ENCODE measurements around the gene FAM135A.

FAM135A gene

GRCh38 chr6:70531133-70531532 lies 117.8 kb downstream of the FAM135A start:
- Histone ChIP-seq H3K36me3 (ENCODE audit: insufficient read depth, low read length) (peaks cover 10% of the 10 kb centered on the region), H3K4me3 (ENCODE audit: low read depth, low read length, poor library complexity, severe bottlenecking) (no peak overlapping the region), H3F3A (ENCODE audit: insufficient read depth, low read length) (no peaks in the 10 kb centered on the region), H3K9me2 (ENCODE audit: low read depth, low read length) (no peaks in the 10 kb centered on the region), H4K20me1 (ENCODE audit: insufficient read depth, low read length) (no peaks in the 10 kb centered on the region), H2AFZ (ENCODE audit: low read length) (no peak overlapping the region), H3K9ac (ENCODE audit: low read length) (no peak overlapping the region), H3K27me3 (ENCODE audit: insufficient read depth, low read length) (no peaks in the 10 kb centered on the region), H3K4me2 (ENCODE audit: low read length) (no peak overlapping the region), H3K4me1 (ENCODE audit: insufficient read depth, low read length, severe bottlenecking) (no peaks in the 10 kb centered on the region), H3K9me3 (ENCODE audit: low read length) (no peaks in the 10 kb centered on the region), H3K27ac (ENCODE audit: low read depth, low read length, poor library complexity, severe bottlenecking) (no peak overlapping the region), H3K79me2 (ENCODE audit: insufficient read depth, low read length) (no peaks in the 10 kb centered on the region)
- TF ChIP-seq CTCF (IDR thresholded peaks at IDR 0.05; ENCODE audit: low read length) = no peak
- no peak for TF ChIP-seq EZH2 (IDR thresholded peaks at IDR 0.05; ENCODE audit: borderline replicate concordance, low read length)

- Histone ChIP-seq H3K4me3 (ENCODE audit: low read depth, low read length, poor library complexity, severe bottlenecking) (no peak overlapping the region), H3K9me3 (ENCODE audit: low read length) (no peaks in the 10 kb centered on the region), H3K9ac (ENCODE audit: low read length) (no peak overlapping the region), H3K4me1 (ENCODE audit: insufficient read depth, low read length, severe bottlenecking) (no peaks in the 10 kb centered on the region), H2AFZ (ENCODE audit: low read length) (no peak overlapping the region), H3K9me2 (ENCODE audit: low read depth, low read length) (no peaks in the 10 kb centered on the region), H3K27ac (ENCODE audit: low read depth, low read length, poor library complexity, severe bottlenecking) (no peak overlapping the region), H4K20me1 (ENCODE audit: insufficient read depth, low read length) (no peaks in the 10 kb centered on the region), H3K79me2 (ENCODE audit: insufficient read depth, low read length) (no peaks in the 10 kb centered on the region), H3K36me3 (ENCODE audit: insufficient read depth, low read length) (peaks cover 13% of the 10 kb centered on the region), H3K27me3 (ENCODE audit: insufficient read depth, low read length) (no peaks in the 10 kb centered on the region), H3K4me2 (ENCODE audit: low read length) (no peak overlapping the region), H3F3A (ENCODE audit: insufficient read depth, low read length) (no peaks in the 10 kb centered on the region)
- TF ChIP-seq CTCF (IDR thresholded peaks at IDR 0.05; ENCODE audit: low read length) (no peak), EZH2 (IDR thresholded peaks at IDR 0.05; ENCODE audit: borderline replicate concordance, low read length) (no peak)
Measured at GRCh38 chr6:70537266-70537665, 124.0 kb downstream of the FAM135A start.

GRCh38 chr6:70538376-70538775 lies 125.1 kb downstream of the FAM135A start:
- TF ChIP-seq CTCF (IDR thresholded peaks at IDR 0.05; ENCODE audit: low read length) (no peak), EZH2 (IDR thresholded peaks at IDR 0.05; ENCODE audit: borderline replicate concordance, low read length) (no peak)
- Histone ChIP-seq H3K9me2 (ENCODE audit: low read depth, low read length) (no peaks in the 10 kb centered on the region), H3K27me3 (ENCODE audit: insufficient read depth, low read length) (no peaks in the 10 kb centered on the region), H4K20me1 (ENCODE audit: insufficient read depth, low read length) (no peaks in the 10 kb centered on the region), H3K9ac (ENCODE audit: low read length) (no peak overlapping the region), H3K4me1 (ENCODE audit: insufficient read depth, low read length, severe bottlenecking) (no peaks in the 10 kb centered on the region), H3K9me3 (ENCODE audit: low read length) (no peaks in the 10 kb centered on the region), H3F3A (ENCODE audit: insufficient read depth, low read length) (no peaks in the 10 kb centered on the region), H3K79me2 (ENCODE audit: insufficient read depth, low read length) (no peaks in the 10 kb centered on the region), H3K36me3 (ENCODE audit: insufficient read depth, low read length) (peaks cover 13% of the 10 kb centered on the region), H3K4me2 (ENCODE audit: low read length) (no peak overlapping the region), H3K27ac (ENCODE audit: low read depth, low read length, poor library complexity, severe bottlenecking) (no peak overlapping the region), H3K4me3 (ENCODE audit: low read depth, low read length, poor library complexity, severe bottlenecking) (no peak overlapping the region), H2AFZ (ENCODE audit: low read length) (no peak overlapping the region)

Data from OCI-LY1 (cell line).